Measurements from ENCODE around the gene HPD. TPM values are rescaled to one million over a fixed set of nuclear protein-coding genes. Genes with fewer than 3 reads are reported as not detected.

The HPD gene
- total RNA-seq, 1 donor from 2014 or later, result 0.92 TPM

- Mint-ChIP-seq H3K36me3 (peaks cover 18% of the 10 kb centered on the region), H3K9me3 (no peaks in the 10 kb centered on the region), H3K4me1 (ENCODE audit: unreplicated experiment) (peaks cover 40% of the 10 kb centered on the region), H3K4me3 (peak overlapping the region; percentile 92), H3K27me3 (peaks cover 3% of the 10 kb centered on the region), H3K27ac (peak overlapping the region; percentile 96)
- TF ChIP-seq CTCF (conservative IDR thresholded peaks at IDR 0.05), result peak; percentile 43
- DNase-seq (ENCODE audit: extremely low spot score, unreplicated experiment), result no peak
These were observed 61.6 kb downstream of the HPD start for GRCh38 chr12:121796855-121797751.

- Mint-ChIP-seq H3K4me3 (peak overlapping the region; percentile 88), H3K4me1 (ENCODE audit: unreplicated experiment) (peaks cover 43% of the 10 kb centered on the region), H3K9me3 (no peaks in the 10 kb centered on the region), H3K27me3 (peaks cover 3% of the 10 kb centered on the region), H3K27ac (peak overlapping the region; percentile 99), H3K36me3 (peaks cover 9% of the 10 kb centered on the region)
- peak; percentile 93 for TF ChIP-seq CTCF (conservative IDR thresholded peaks at IDR 0.05)
- peak; percentile 90 for DNase-seq (ENCODE audit: extremely low spot score, unreplicated experiment)
These were observed 63.4 kb downstream of the HPD start for GRCh38 chr12:121795034-121795968.

GRCh38 chr12:121794534-121795033 lies 64.1 kb downstream of the HPD start:
- Mint-ChIP-seq H3K4me1 (ENCODE audit: unreplicated experiment) (peaks cover 50% of the 10 kb centered on the region), H3K27ac (peak overlapping the region; percentile 99), H3K4me3 (peak overlapping the region; percentile 88), H3K36me3 (peaks cover 9% of the 10 kb centered on the region), H3K9me3 (no peaks in the 10 kb centered on the region), H3K27me3 (peaks cover 3% of the 10 kb centered on the region)
- no peak for TF ChIP-seq CTCF (conservative IDR thresholded peaks at IDR 0.05)
- DNase-seq (ENCODE audit: extremely low spot score, unreplicated experiment), result no peak

GRCh38 chr12:121793838-121794533 lies 64.7 kb downstream of the HPD start:
- H3K9me3 Mint-ChIP-seq, result no peaks in the 10 kb centered on the region
- peak overlapping the region; percentile 99 for H3K27ac Mint-ChIP-seq
- H3K4me3 Mint-ChIP-seq, result peak overlapping the region; percentile 88
- H3K36me3 Mint-ChIP-seq, result peaks cover 5% of the 10 kb centered on the region
- peaks cover 3% of the 10 kb centered on the region for H3K27me3 Mint-ChIP-seq
- H3K4me1 Mint-ChIP-seq (ENCODE audit: unreplicated experiment), result peaks cover 46% of the 10 kb centered on the region
- TF ChIP-seq CTCF (conservative IDR thresholded peaks at IDR 0.05), result peak; percentile 99
- DNase-seq (ENCODE audit: extremely low spot score, unreplicated experiment), result peak; percentile 96

- no peaks in the 10 kb centered on the region for H3K9me3 Mint-ChIP-seq
- no peak for DNase-seq (ENCODE audit: extremely low spot score, unreplicated experiment)
- H3K36me3 Mint-ChIP-seq, result peaks cover 2% of the 10 kb centered on the region
- TF ChIP-seq CTCF (conservative IDR thresholded peaks at IDR 0.05), result no peak
- peak within 1 kb of the TSS; percentile 99 for H3K27ac Mint-ChIP-seq
- peak within 1 kb of the TSS; percentile 88 for H3K4me3 Mint-ChIP-seq
- H3K4me1 Mint-ChIP-seq (ENCODE audit: unreplicated experiment), result peaks cover 40% of the 10 kb centered on the region
- peaks cover 3% of the 10 kb centered on the region for H3K27me3 Mint-ChIP-seq
These were observed 65.2 kb downstream of the HPD start, which contains the start of gene RHOF for GRCh38 chr12:121793440-121793837. Gene RHOF (minus strand): TSS chr12:121793688. CDS start chr12:121793633, 55 bp downstream.

Data from type B pancreatic cell (in vitro differentiated cells).